Endothelial cell of umbilical vein (primary cell): ENCODE data around the gene KIR3DL2. TPM values are rescaled to one million over a fixed set of nuclear protein-coding genes. Genes with fewer than 3 reads are reported as not detected.

Source experiments
- BruUV-seq: library from RNA; stranded (reverse); fragments of 400-500 nt; replicated peaks from 2 replicates; lab custom pipeline; 2021; lab: Mats Ljungman, UMichigan
- CTCF ChIA-PET: fragments of 300-600, 350-600 bp; sonication (Branson Sonifier 250); formaldehyde crosslinking; loops from one replicate; lab custom pipeline; 2021; ENCODE audit warnings: antibody characterized with exemption, inconsistent platforms; lab: Charles Lee
- POLR2A ChIA-PET: fragments of 300-600, 350-600 bp; sonication (Branson Sonifier 250); formaldehyde crosslinking; loops from one replicate; lab custom pipeline; 2021; ENCODE audit warnings: antibody characterized with exemption, inconsistent platforms; lab: Charles Lee
- DNase-seq: peaks from one replicate; pipeline ENCODE4 v3.0.0-alpha.2; 2011; ENCODE audit warnings: low read depth, low spot score
- FAIRE-seq: peaks from 2 replicates; lab custom pipeline; 2011; peaks lifted over from hg19 to GRCh38; lab: Jason Lieb, UNC
- H2AFZ ChIP-seq: 2 replicates; pipeline ENCODE4 v1.6.0; 2012; ENCODE audit warnings: low read depth, low read length, control low read depth, inconsistent platforms
- H3K27ac ChIP-seq: 2 replicates; pipeline ENCODE4 v1.5.1; 2011; ENCODE audit warnings: low read depth, mild to moderate bottlenecking, control low read depth, low read length, moderate library complexity; ENCODE audit not compliant: insufficient read depth
- H3K27me3 ChIP-seq, 2 experiments: 2 replicates each; pipeline versions ENCODE4 v1.6.0 to v1.6.1; 2011; ENCODE audit warnings: low read length in 2 of 2, mixed read lengths in 1 of 2; ENCODE audit not compliant: control insufficient read depth in 2 of 2, insufficient read depth in 2 of 2
- H3K36me3 ChIP-seq, 2 experiments: 2 replicates in 1 of 2; 3 replicates in 1 of 2; pipeline ENCODE4 v1.5.1; 2011; ENCODE audit warnings: low read length in 2 of 2, mild to moderate bottlenecking in 1 of 2, moderate library complexity in 1 of 2; ENCODE audit not compliant: control insufficient read depth in 2 of 2, insufficient read depth in 2 of 2; ENCODE audit errors: extremely low read depth in 1 of 2
- H3K4me1 ChIP-seq: 3 replicates; pipeline ENCODE4 v1.5.1; 2011; ENCODE audit warnings: mild to moderate bottlenecking, low read length; ENCODE audit not compliant: control insufficient read depth, insufficient read depth; ENCODE audit errors: extremely low read depth
- H3K4me2 ChIP-seq: 2 replicates; pipeline ENCODE4 v1.6.1; 2011; ENCODE audit warnings: low read length, control low read depth, mixed read lengths; ENCODE audit not compliant: insufficient read depth
- H3K4me3 ChIP-seq, 3 experiments: fragments of 200-600 bp in 1 of 3; sonication (generic), shearing (Covaris generic) in 1 of 3; replicated peaks in 1 of 3; 2 replicates each; pipeline ENCODE4 v1.5.1; 2011 to 2016; ENCODE audit warnings: control low read depth in 3 of 3, low read length in 3 of 3, mild to moderate bottlenecking in 2 of 3, inconsistent platforms in 1 of 3, low read depth in 1 of 3, moderate library complexity in 1 of 3; ENCODE audit not compliant: insufficient read depth in 1 of 3
- H3K79me2 ChIP-seq: 2 replicates; pipeline ENCODE4 v1.6.0; 2012; ENCODE audit warnings: low read length, inconsistent platforms; ENCODE audit not compliant: control insufficient read depth, insufficient read depth
- H3K9ac ChIP-seq: replicated peaks from 2 replicates; pipeline ENCODE3; 2011; ENCODE audit warnings: low read length, control low read depth; ENCODE audit not compliant: insufficient read depth; ENCODE audit errors: extremely low read depth
- H3K9me1 ChIP-seq: replicated peaks from 3 replicates; pipeline ENCODE4 v1.6.0; 2011; ENCODE audit warnings: mild to moderate bottlenecking, low read length; ENCODE audit not compliant: control insufficient read depth, insufficient read depth; ENCODE audit errors: extremely low read depth
- H3K9me3 ChIP-seq: replicated peaks from 2 replicates; pipeline ENCODE4 v1.5.1; 2012; ENCODE audit warnings: low read length, inconsistent platforms; ENCODE audit not compliant: control insufficient read depth, insufficient read depth
- H4K20me1 ChIP-seq: replicated peaks from 2 replicates; pipeline ENCODE3; 2011; ENCODE audit warnings: mild to moderate bottlenecking, low read length; ENCODE audit not compliant: control insufficient read depth, insufficient read depth; ENCODE audit errors: extremely low read depth
- CTCF ChIP-seq, 2 donors: IDR thresholded peaks; 1 replicate in 1 of 2; 2 replicates in 1 of 2; pipeline ENCODE4 v1.5.1; 2011; ENCODE audit warnings: low read length in 2 of 2, mild to moderate bottlenecking in 2 of 2, moderate library complexity in 2 of 2, control low read depth in 1 of 2, inconsistent platforms in 1 of 2, low read depth in 1 of 2; ENCODE audit not compliant: insufficient read depth in 1 of 2; ENCODE audit errors: extremely low read depth in 1 of 2
- EZH2 ChIP-seq: IDR thresholded peaks from 2 replicates; pipeline ENCODE4 v1.6.1; 2012; ENCODE audit warnings: borderline replicate concordance, low read depth, mild to moderate bottlenecking, moderate library complexity, low read length, inconsistent platforms; ENCODE audit not compliant: severe bottlenecking
- FOS ChIP-seq: IDR thresholded peaks from 2 replicates; pipeline ENCODE4 v1.6.1; 2011; ENCODE audit warnings: mild to moderate bottlenecking, low read length, moderate library complexity, borderline replicate concordance; ENCODE audit not compliant: insufficient read depth
- GATA2 ChIP-seq: IDR thresholded peaks from 2 replicates; pipeline ENCODE4 v1.7.0; 2011; ENCODE audit warnings: low read depth, mild to moderate bottlenecking, moderate library complexity, mixed read lengths, low read length; ENCODE audit not compliant: insufficient read length, insufficient read depth
- JUN ChIP-seq: IDR thresholded peaks from 2 replicates; pipeline ENCODE4 v1.6.1; 2011; ENCODE audit warnings: borderline replicate concordance, low read depth; ENCODE audit not compliant: insufficient read length, insufficient read depth
- MAX ChIP-seq: IDR thresholded peaks from 2 replicates; pipeline ENCODE4 v1.6.1; 2011; ENCODE audit not compliant: insufficient read depth, insufficient read length
- MYC ChIP-seq: IDR thresholded peaks from one replicate; pipeline ENCODE4 v1.6.1; 2011; ENCODE audit warnings: mild to moderate bottlenecking, low read depth, low read length
- POLR2A ChIP-seq: IDR thresholded peaks from 2 replicates; pipeline ENCODE4 v1.6.1; 2012; ENCODE audit warnings: low read depth, mild to moderate bottlenecking, control low read depth, low read length
- POLR2AphosphoS5 ChIP-seq: IDR thresholded peaks from 2 replicates; pipeline ENCODE4 v1.6.1; 2012; ENCODE audit warnings: low read depth, mild to moderate bottlenecking, control low read depth, low read length, moderate library complexity; ENCODE audit not compliant: insufficient read depth
- dilution Hi-C: fragments of 300-500 bp; cut with MboI; formaldehyde crosslinking; loops from one replicate; pipeline ENCODE4 v1.15.0; 2019; ENCODE audit warnings: low sequenced_read_pairs; ENCODE audit not compliant: extremely low pct_ligation_motif_present
- intact Hi-C: fragments of 100-400 bp; cut with micrococcal nuclease; formaldehyde crosslinking; loops from one replicate; pipeline ENCODE4 v1.10.0; 2022
- polyA plus RNA-seq, 4 experiments: library from polyadenylated mRNA; depleted of rRNA in 3 of 4; stranded (reverse) in 3 of 4; unstranded in 1 of 4; fragments of >200 nt; gene quantifications; 2 replicates each; pipeline versions ENCODE4 v1.2.1 to v1.2.3, GENCODE V29; 2011 to 2012; ENCODE audit warnings: missing spikeins in 1 of 4
- total RNA-seq: library from RNA; stranded (reverse); gene quantifications from 2 replicates; pipeline ENCODE4 v1.2.3, GENCODE V29; 2021

The KIR3DL2 gene
- total and polyA plus RNA-seq, 2 donors (not counting 3 experiments of a cell fraction or from before 2014, with no cell fraction given), result not detected

- intact Hi-C loops (no loop called here), dilution Hi-C loops (no loop called here)
- Histone ChIP-seq H3K4me3 (no peak overlapping the region), H3K79me2 (no peaks in the 10 kb centered on the region), H3K9me3 (no peaks in the 10 kb centered on the region), H3K9ac (no peak overlapping the region), H2AFZ (no peak overlapping the region), H3K27me3 (no peaks in the 10 kb centered on the region), H3K27ac (no peak overlapping the region), H3K4me1 (no peaks in the 10 kb centered on the region), H4K20me1 (no peaks in the 10 kb centered on the region), H3K9me1 (no peaks in the 10 kb centered on the region), H3K36me3 (no peaks in the 10 kb centered on the region), H3K4me2 (no peak overlapping the region)
- CTCF ChIA-PET, result interaction anchor here (1.1 kb wide), 1 partner anchor 24 kb away, joined by 3 read pairs; no protein-coding TSS in a partner anchor
- BruUV-seq, result no TSS peak
- TF ChIP-seq EZH2, result no peak
- TF ChIP-seq POLR2AphosphoS5, result no peak
- TF ChIP-seq FOS, result no peak
- no peak for TF ChIP-seq JUN
- no peak for TF ChIP-seq GATA2
- TF ChIP-seq MYC, result no peak
- TF ChIP-seq POLR2A, result no peak
- TF ChIP-seq CTCF (IDR thresholded peaks at IDR 0.05; ENCODE audit: extremely low read depth in 1 of 2, insufficient read depth in 1 of 2, low read depth in 1 of 2, low read length in 2 of 2), result no peak
- no peak for TF ChIP-seq MAX
- FAIRE-seq (no peak), DNase-seq (peak; percentile 77)
- POLR2A ChIA-PET, result no interaction called here
These were observed 55.2 kb downstream of the KIR3DL2 start for GRCh38 chr19:54905421-54905802.
